LNCAP (cell line): ENCODE data around the gene PPP1R13L.

Experiments
- CTCF ChIP-seq: fragments of 450-650 bp; IDR thresholded peaks from 2 replicates; pipeline ENCODE4 v1.5.1; 2017; ENCODE audit warnings: mild to moderate bottlenecking

PPP1R13L gene

GRCh38 chr19:45348367-45349125, 56.3 kb downstream of the PPP1R13L start:
- no peak for TF ChIP-seq CTCF

GRCh38 chr19:45347570-45348366, 57.1 kb downstream of the PPP1R13L start:
- TF ChIP-seq CTCF: no peak

GRCh38 chr19:45346449-45346848, 58.4 kb downstream of the PPP1R13L start:
- TF ChIP-seq CTCF: no peak

- TF ChIP-seq CTCF: no peak
These were observed 59.4 kb downstream of the PPP1R13L start for GRCh38 chr19:45345506-45345860.

- TF ChIP-seq CTCF: no peak
These were observed 60.0 kb downstream of the PPP1R13L start for GRCh38 chr19:45344621-45345505.

GRCh38 chr19:45342911-45343310, 62.0 kb downstream of the PPP1R13L start:
- no peak for TF ChIP-seq CTCF

- TF ChIP-seq CTCF: no peak
These were observed 63.9 kb downstream of the PPP1R13L start for GRCh38 chr19:45340899-45341453.
